ENCODE results near the gene SHF. TPM values are rescaled to one million over a fixed set of nuclear protein-coding genes. Genes with fewer than 3 reads are reported as not detected.

The SHF gene
- total RNA-seq, 1 donor from 2014 or later: 4.6 TPM

DNA sequence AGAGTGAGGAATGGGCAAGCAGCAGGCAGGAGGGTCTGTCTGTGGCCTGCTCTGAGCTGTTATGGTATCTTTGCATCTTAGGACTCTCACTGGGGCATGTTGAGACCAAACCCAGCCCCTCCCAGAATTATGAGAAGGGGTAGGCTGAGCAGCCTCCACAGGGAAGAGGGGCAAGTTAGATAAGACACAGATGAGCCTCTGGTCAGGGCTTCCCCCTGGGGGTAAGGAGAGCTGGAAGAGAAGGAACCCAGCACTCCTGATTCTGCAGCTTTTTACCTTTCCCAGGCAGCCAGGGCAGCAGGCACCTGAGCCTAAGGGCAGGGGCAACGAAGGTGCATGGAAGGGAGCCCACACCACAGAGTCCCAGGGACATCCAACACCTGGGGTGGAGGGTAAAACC is 38.7 kb downstream of the SHF start:
- H3K79me2 ChIP-seq (ENCODE audit: insufficient read depth, low read length): no peaks in the 10 kb centered on the region
- Mint-ChIP-seq H3K36me3 (ENCODE audit: low read depth, unreplicated experiment) (peaks cover 9% of the 10 kb centered on the region), H3K27me3 (ENCODE audit: low read depth, unreplicated experiment) (peaks cover 24% of the 10 kb centered on the region), H3K4me3 (ENCODE audit: unreplicated experiment) (no peak overlapping the region), H3K4me1 (ENCODE audit: low read depth, unreplicated experiment) (no peaks in the 10 kb centered on the region), H3K9me3 (ENCODE audit: unreplicated experiment) (peaks cover 1% of the 10 kb centered on the region), H3K27ac (ENCODE audit: unreplicated experiment) (no peak overlapping the region)
- no peaks in the 10 kb centered on the region for H4K20me1 ChIP-seq (ENCODE audit: insufficient read depth, low read length)
- H3K36me3 ChIP-seq (ENCODE audit: insufficient read depth, low read length): no peaks in the 10 kb centered on the region
- no peak overlapping the region for H3K9ac ChIP-seq (ENCODE audit: low read length)
- H2AFZ ChIP-seq (ENCODE audit: low read depth, low read length): no peak overlapping the region
- H3K27me3 ChIP-seq (ENCODE audit: insufficient read depth, low read length): peaks cover 7% of the 10 kb centered on the region
- no peak for DNase-seq (ENCODE audit: low read depth)
- TF ChIP-seq CTCF (IDR thresholded peaks at IDR 0.05; ENCODE audit: insufficient read depth, low read depth, low read length): no peak
- no peak for TF ChIP-seq EZH2 (IDR thresholded peaks at IDR 0.05; ENCODE audit: insufficient read depth, low read length)
- no peaks in the 10 kb centered on the region for H3K4me1 ChIP-seq (ENCODE audit: insufficient read depth, low read length)
- FAIRE-seq: no peak
- H3K9me3 ChIP-seq (ENCODE audit: insufficient read depth, low read depth, low read length): no peaks in the 10 kb centered on the region
- no peak overlapping the region for H3K4me2 ChIP-seq (ENCODE audit: low read length)
- no peak overlapping the region for H3K27ac ChIP-seq (ENCODE audit: low read depth, low read length)
- no peak overlapping the region for H3K4me3 ChIP-seq (ENCODE audit: insufficient read depth, low read depth, low read length)

- DNase-seq (ENCODE audit: low read depth): no peak
- H3K79me2 ChIP-seq (ENCODE audit: insufficient read depth, low read length): no peaks in the 10 kb centered on the region
- H3K4me1 ChIP-seq (ENCODE audit: insufficient read depth, low read length): no peaks in the 10 kb centered on the region
- no peak overlapping the region for H3K4me2 ChIP-seq (ENCODE audit: low read length)
- Mint-ChIP-seq H3K27me3 (ENCODE audit: low read depth, unreplicated experiment) (peaks cover 21% of the 10 kb centered on the region), H3K9me3 (ENCODE audit: unreplicated experiment) (peaks cover 1% of the 10 kb centered on the region), H3K36me3 (ENCODE audit: low read depth, unreplicated experiment) (peaks cover 9% of the 10 kb centered on the region), H3K4me3 (ENCODE audit: unreplicated experiment) (no peak overlapping the region), H3K4me1 (ENCODE audit: low read depth, unreplicated experiment) (no peaks in the 10 kb centered on the region), H3K27ac (ENCODE audit: unreplicated experiment) (no peak overlapping the region)
- H3K9me3 ChIP-seq (ENCODE audit: insufficient read depth, low read depth, low read length): no peaks in the 10 kb centered on the region
- TF ChIP-seq EZH2 (IDR thresholded peaks at IDR 0.05; ENCODE audit: insufficient read depth, low read length) (no peak), CTCF (IDR thresholded peaks at IDR 0.05; ENCODE audit: insufficient read depth, low read depth, low read length) (no peak)
- H3K36me3 ChIP-seq (ENCODE audit: insufficient read depth, low read length): no peaks in the 10 kb centered on the region
- H2AFZ ChIP-seq (ENCODE audit: low read depth, low read length): no peak overlapping the region
- H3K9ac ChIP-seq (ENCODE audit: low read length): no peak overlapping the region
- H3K27ac ChIP-seq (ENCODE audit: low read depth, low read length): no peak overlapping the region
- no peak overlapping the region for H3K4me3 ChIP-seq (ENCODE audit: insufficient read depth, low read depth, low read length)
- no peak for FAIRE-seq
- peaks cover 7% of the 10 kb centered on the region for H3K27me3 ChIP-seq (ENCODE audit: insufficient read depth, low read length)
- no peaks in the 10 kb centered on the region for H4K20me1 ChIP-seq (ENCODE audit: insufficient read depth, low read length)
Observed at GRCh38 chr15:45148076-45149059, 39.4 kb downstream of the SHF start.

- Mint-ChIP-seq H3K27me3 (ENCODE audit: low read depth, unreplicated experiment) (peaks cover 21% of the 10 kb centered on the region), H3K4me3 (ENCODE audit: unreplicated experiment) (no peak overlapping the region), H3K36me3 (ENCODE audit: low read depth, unreplicated experiment) (peaks cover 9% of the 10 kb centered on the region), H3K4me1 (ENCODE audit: low read depth, unreplicated experiment) (no peaks in the 10 kb centered on the region), H3K9me3 (ENCODE audit: unreplicated experiment) (peaks cover 1% of the 10 kb centered on the region), H3K27ac (ENCODE audit: unreplicated experiment) (no peak overlapping the region)
- H3K79me2 ChIP-seq (ENCODE audit: insufficient read depth, low read length): no peaks in the 10 kb centered on the region
- DNase-seq (ENCODE audit: low read depth) (no peak), FAIRE-seq (no peak)
- H3K27me3 ChIP-seq (ENCODE audit: insufficient read depth, low read length): peaks cover 7% of the 10 kb centered on the region
- H3K9ac ChIP-seq (ENCODE audit: low read length): no peak overlapping the region
- TF ChIP-seq CTCF (IDR thresholded peaks at IDR 0.05; ENCODE audit: insufficient read depth, low read depth, low read length) (no peak), EZH2 (IDR thresholded peaks at IDR 0.05; ENCODE audit: insufficient read depth, low read length) (no peak)
- no peak overlapping the region for H2AFZ ChIP-seq (ENCODE audit: low read depth, low read length)
- no peaks in the 10 kb centered on the region for H3K4me1 ChIP-seq (ENCODE audit: insufficient read depth, low read length)
- H4K20me1 ChIP-seq (ENCODE audit: insufficient read depth, low read length): no peaks in the 10 kb centered on the region
- no peak overlapping the region for H3K27ac ChIP-seq (ENCODE audit: low read depth, low read length)
- H3K4me3 ChIP-seq (ENCODE audit: insufficient read depth, low read depth, low read length): no peak overlapping the region
- H3K4me2 ChIP-seq (ENCODE audit: low read length): no peak overlapping the region
- no peaks in the 10 kb centered on the region for H3K9me3 ChIP-seq (ENCODE audit: insufficient read depth, low read depth, low read length)
- no peaks in the 10 kb centered on the region for H3K36me3 ChIP-seq (ENCODE audit: insufficient read depth, low read length)
Observed at GRCh38 chr15:45147606-45148005, 40.2 kb downstream of the SHF start.
